Fibroblast of villous mesenchyme (primary cell): ENCODE data around the gene MAST4. TPM values are rescaled to one million over a fixed set of nuclear protein-coding genes. Genes with fewer than 3 reads are reported as not detected.

Source experiments
- DNase-seq: peaks from one replicate; pipeline ENCODE4 v3.0.0-alpha.2; 2010; ENCODE audit warnings: low read depth
- H3K4me3 ChIP-seq: 2 replicates; pipeline ENCODE4 v1.5.1; 2011; ENCODE audit warnings: low read depth, mild to moderate bottlenecking, low read length
- total RNA-seq: library from RNA; depleted of rRNA; stranded (reverse); fragments of >200 nt; gene quantifications from 2 replicates; pipeline ENCODE4 v1.2.3, GENCODE V29; 2012
- TF ChIP-seq, protein P1 (sequence below): IDR thresholded peaks from 2 replicates; pipeline ENCODE4 v1.5.1; 2012; ENCODE audit warnings: low read depth, mild to moderate bottlenecking, low read length; ENCODE audit not compliant: insufficient read depth

The MAST4 gene
- total RNA-seq, 1 donor: 8.2 TPM

DNA sequence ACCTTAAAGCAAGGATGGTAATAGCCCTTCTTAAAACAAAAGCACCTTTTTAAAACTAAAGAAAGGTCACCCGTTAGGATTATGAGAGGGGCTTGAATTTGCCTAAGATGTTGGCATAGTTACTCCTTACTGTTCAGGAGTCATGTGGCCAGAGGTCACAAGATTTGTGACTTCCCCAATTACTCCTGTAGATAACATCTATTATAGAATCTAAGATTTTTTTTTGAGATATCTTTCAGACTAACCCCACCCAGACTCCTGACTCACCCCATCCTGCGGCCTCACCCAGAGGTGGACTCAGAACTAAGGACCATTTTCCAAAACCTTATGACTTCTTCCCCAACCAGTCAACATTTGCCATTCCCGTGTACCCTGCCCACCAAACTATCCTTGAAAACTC lies 598.0 kb downstream of the MAST4 start:
- no peak overlapping the region for H3K4me3 ChIP-seq
- TF ChIP-seq, protein P1, sequence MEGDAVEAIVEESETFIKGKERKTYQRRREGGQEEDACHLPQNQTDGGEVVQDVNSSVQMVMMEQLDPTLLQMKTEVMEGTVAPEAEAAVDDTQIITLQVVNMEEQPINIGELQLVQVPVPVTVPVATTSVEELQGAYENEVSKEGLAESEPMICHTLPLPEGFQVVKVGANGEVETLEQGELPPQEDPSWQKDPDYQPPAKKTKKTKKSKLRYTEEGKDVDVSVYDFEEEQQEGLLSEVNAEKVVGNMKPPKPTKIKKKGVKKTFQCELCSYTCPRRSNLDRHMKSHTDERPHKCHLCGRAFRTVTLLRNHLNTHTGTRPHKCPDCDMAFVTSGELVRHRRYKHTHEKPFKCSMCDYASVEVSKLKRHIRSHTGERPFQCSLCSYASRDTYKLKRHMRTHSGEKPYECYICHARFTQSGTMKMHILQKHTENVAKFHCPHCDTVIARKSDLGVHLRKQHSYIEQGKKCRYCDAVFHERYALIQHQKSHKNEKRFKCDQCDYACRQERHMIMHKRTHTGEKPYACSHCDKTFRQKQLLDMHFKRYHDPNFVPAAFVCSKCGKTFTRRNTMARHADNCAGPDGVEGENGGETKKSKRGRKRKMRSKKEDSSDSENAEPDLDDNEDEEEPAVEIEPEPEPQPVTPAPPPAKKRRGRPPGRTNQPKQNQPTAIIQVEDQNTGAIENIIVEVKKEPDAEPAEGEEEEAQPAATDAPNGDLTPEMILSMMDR: no peak
- no peak for DNase-seq

GRCh38 chr5:67195406-67196275 lies 599.4 kb downstream of the MAST4 start:
- no peak for DNase-seq
- no peak overlapping the region for H3K4me3 ChIP-seq
- TF ChIP-seq, protein P1: no peak

DNA sequence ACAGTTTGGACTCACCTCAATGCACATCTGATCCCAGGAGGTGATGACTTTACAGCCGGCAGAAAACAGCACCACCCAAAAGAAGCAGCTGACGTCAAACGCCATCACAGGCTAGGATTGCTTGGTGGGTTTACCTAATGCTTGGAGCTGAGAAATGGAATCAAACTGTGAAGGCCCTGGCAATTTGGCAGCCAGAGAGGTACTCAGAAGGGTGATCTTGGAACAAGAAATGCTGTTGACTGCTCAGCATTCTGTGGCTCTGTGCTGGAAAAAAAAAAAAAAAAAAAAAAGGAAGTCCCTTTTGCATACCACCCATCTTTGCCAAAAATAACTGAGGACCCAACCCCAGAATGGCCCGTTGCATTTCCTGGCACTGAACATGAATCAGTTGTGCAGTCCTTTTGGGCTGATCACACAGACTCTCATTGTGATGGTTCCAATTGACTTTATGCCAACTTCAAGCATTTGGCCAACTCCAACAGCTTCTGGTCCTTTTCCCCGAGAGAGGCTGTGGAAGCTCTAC lies 600.4 kb downstream of the MAST4 start, which contains the start of gene CD180:
TSS of gene CD180 (minus strand) at position 263 of the 523 bp plus-strand sequence. CDS start at position 105, 158 bp downstream.
- no peak within 1 kb of the TSS for H3K4me3 ChIP-seq
- no peak for DNase-seq
- TF ChIP-seq, protein P1: no peak

DNA sequence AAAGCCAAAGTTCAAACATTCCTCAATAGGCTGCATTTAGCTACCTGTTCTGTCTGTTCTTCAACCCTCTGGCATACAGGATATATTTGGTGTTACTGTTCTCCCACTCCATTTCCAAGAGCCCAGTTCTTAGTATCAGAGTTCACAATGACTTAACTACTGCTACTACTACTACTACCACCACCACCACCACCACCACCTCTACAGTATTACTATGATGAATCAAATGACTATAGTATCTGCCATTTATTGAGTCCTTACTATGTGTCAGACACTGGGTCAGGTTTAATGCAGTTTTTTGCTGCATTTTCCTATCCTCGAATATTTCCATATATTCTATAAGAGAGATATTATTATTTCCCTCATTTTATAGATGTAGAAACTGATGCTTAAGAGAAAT lies 601.3 kb downstream of the MAST4 start:
- TF ChIP-seq, protein P1: no peak
- H3K4me3 ChIP-seq: no peak overlapping the region
- no peak for DNase-seq

DNA sequence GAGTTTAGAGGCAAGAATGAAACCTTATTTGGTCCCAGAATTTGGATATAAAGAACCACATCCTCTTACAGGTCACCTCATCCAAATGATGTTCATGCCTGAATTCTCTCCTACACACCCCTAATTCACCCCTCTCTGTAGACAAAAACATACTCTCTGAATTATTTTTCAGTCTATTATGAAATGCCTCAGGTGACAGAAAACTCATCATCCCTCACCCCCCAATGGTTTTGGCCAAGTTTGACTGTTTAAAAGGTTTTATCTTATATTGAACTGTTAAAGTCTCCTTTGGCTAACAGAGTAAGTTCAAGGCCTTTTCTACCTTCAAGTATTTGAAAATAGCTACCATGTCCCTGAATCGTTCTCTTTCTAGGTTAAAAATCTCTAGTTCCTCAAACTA lies 602.7 kb downstream of the MAST4 start:
- no peak overlapping the region for H3K4me3 ChIP-seq
- TF ChIP-seq, protein P1: no peak

DNA sequence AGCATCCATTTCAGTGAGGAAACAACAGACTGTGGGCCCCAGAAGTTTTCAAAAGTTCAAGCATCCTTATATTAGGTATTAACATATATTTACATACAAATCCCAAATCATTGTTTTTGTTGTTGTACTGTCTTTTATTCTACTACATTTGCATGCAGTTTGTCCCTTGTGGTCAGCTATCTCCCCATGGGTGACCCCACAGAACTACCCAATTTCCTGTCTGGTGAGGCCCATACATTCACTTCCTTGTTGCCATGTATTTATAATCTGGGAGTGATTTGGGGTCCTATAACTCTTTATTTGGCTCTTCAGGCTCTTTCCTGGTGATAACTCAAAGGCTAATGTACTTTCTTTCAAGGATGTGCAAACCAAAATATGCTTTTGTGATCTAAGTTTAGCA lies 603.7 kb downstream of the MAST4 start:
- TF ChIP-seq, protein P1: no peak
- DNase-seq: no peak
- H3K4me3 ChIP-seq: no peak overlapping the region

More for the DNA sequence above, 602.7 kb downstream of the MAST4 start:
- DNase-seq: no peak
